ENCODE results near the gene NDUFS8.

GRCh38 chr11:68015467-68015866, 15.0 kb upstream of the NDUFS8 start:
- TF ChIP-seq POLR2A (IDR thresholded peaks at IDR 0.05; ENCODE audit: low read length) (no peak), GATA1 (IDR thresholded peaks at IDR 0.05; ENCODE audit: low read depth, low read length) (no peak)

Measured in erythroblast (primary cell).